ENCODE data around the gene RBM47. TPM values are rescaled to one million over a fixed set of nuclear protein-coding genes. Genes with fewer than 3 reads are reported as not detected.
"Not testable (repeated sequence)": the region's sequence is repeated elsewhere in the genome, so short reads cannot be mapped to it uniquely, and the experiment has no call there.

RBM47 gene
- polyA plus RNA-seq, 1 donor from 2014 or later, result 20.9 TPM

- no peak overlapping the region for H3K27ac Mint-ChIP-seq
- peaks cover 9% of the 10 kb centered on the region for H3K36me3 Mint-ChIP-seq
- H3K27me3 Mint-ChIP-seq, result no peaks in the 10 kb centered on the region
- no peak overlapping the region for H3K4me3 Mint-ChIP-seq
- H3K4me1 Mint-ChIP-seq, result peaks cover 3 to 7% (median 4%) of the 10 kb centered on the region in 3 donors
- no peaks in the 10 kb centered on the region for H3K9me3 Mint-ChIP-seq
Measured at GRCh38 chr4:40471923-40472322, 157.7 kb downstream of the RBM47 start.

- peaks cover 3% of the 10 kb centered on the region for H3K36me3 Mint-ChIP-seq
- no peak overlapping the region for H3K27ac Mint-ChIP-seq
- no peaks in the 10 kb centered on the region for H3K27me3 Mint-ChIP-seq
- no peaks in the 10 kb centered on the region for H3K9me3 Mint-ChIP-seq
- no peak overlapping the region for H3K4me3 Mint-ChIP-seq
- H3K4me1 Mint-ChIP-seq, result peaks cover 14 to 19% (median 15%) of the 10 kb centered on the region in 3 donors
Measured at GRCh38 chr4:40466789-40467188, 162.9 kb downstream of the RBM47 start.

DNA sequence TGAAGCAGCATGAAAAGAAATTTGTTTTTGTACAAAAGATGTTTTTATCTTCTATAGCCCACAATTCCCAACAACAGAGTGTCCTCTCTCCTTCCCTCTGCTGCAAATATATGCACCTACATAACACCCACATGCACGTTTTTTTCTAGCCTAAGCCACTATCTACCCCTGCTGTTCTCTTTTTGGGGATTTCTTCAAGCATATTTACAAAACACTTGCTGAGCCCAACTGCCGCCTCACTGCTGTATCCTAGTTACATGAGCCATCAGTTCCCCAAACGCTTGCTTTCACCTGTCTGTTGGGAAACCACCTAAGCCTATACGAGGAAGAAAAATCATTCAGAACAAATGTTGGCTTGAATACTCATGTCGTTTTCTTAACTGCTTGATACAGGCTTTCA is 167.3 kb downstream of the RBM47 start:
- Mint-ChIP-seq H3K27ac (peak overlapping the region; percentile 7 to 86 (median 35)), H3K9me3 (no peaks in the 10 kb centered on the region), H3K27me3 (no peaks in the 10 kb centered on the region), H3K4me3 (peak overlapping the region in 1 of 4 donors; percentile 11), H3K4me1 (peaks cover 12 to 17% (median 15%) of the 10 kb centered on the region in 3 donors), H3K36me3 (peaks cover 3% of the 10 kb centered on the region)

GRCh38 chr4:40461879-40462278 is 167.8 kb downstream of the RBM47 start:
- Mint-ChIP-seq H3K4me1 (peaks cover 12 to 17% (median 15%) of the 10 kb centered on the region in 3 donors), H3K9me3 (no peaks in the 10 kb centered on the region), H3K27me3 (no peaks in the 10 kb centered on the region), H3K27ac (peak overlapping the region in 2 of 3 donors; percentile 7 to 76), H3K4me3 (no peak overlapping the region), H3K36me3 (peaks cover 3% of the 10 kb centered on the region)

DNA sequence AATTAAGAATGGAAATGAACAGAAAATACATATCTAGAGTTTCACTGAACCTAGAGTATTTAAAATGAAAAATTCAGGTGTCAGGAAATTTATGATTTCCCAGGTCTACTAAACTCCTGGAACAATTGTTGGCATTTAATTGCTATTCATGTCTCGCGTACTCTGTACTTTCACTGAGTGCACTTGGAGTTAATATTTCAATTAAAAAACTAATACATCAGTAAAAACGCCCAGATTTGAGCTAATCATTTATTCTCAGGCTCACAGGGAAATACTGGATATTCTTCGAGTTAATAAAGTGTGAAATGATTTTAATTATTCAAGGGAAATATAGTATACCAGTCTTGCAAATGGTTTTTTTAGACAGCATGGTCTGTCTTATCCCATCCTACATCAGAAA is 168.6 kb downstream of the RBM47 start:
- H3K4me1 Mint-ChIP-seq, result peaks cover 12 to 17% (median 15%) of the 10 kb centered on the region in 3 donors
- H3K27me3 Mint-ChIP-seq, result no peaks in the 10 kb centered on the region
- H3K9me3 Mint-ChIP-seq, result no peaks in the 10 kb centered on the region
- peaks cover 3% of the 10 kb centered on the region for H3K36me3 Mint-ChIP-seq
- H3K4me3 Mint-ChIP-seq, result no peak overlapping the region
- H3K27ac Mint-ChIP-seq, result no peak overlapping the region

DNA sequence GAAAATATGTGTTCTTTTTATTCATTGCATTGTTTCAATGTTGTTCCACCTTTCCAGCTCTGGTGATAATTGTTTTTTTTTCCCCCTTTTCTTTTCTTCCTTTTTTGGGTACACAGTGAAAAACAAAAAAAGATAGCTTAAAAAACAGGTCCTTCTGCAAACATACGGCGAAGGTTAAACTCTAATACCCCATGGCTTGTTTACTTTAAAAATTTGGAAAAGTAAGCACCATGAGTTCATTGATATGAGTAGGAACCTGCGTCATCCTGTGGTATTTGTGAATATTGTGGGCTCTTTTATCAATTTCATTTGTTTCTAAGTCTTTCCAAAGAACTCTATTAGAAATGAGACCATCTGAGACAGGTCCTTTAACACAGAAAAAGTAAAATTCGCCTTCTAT is 171.0 kb downstream of the RBM47 start:
- H3K27me3 Mint-ChIP-seq, result no peaks in the 10 kb centered on the region
- H3K4me1 Mint-ChIP-seq, result peaks cover 10 to 19% (median 15%) of the 10 kb centered on the region in 3 donors
- no peaks in the 10 kb centered on the region for H3K9me3 Mint-ChIP-seq
- H3K27ac Mint-ChIP-seq, result no peak overlapping the region
- H3K36me3 Mint-ChIP-seq, result peaks cover 2% of the 10 kb centered on the region
- H3K4me3 Mint-ChIP-seq, result no peak overlapping the region

DNA sequence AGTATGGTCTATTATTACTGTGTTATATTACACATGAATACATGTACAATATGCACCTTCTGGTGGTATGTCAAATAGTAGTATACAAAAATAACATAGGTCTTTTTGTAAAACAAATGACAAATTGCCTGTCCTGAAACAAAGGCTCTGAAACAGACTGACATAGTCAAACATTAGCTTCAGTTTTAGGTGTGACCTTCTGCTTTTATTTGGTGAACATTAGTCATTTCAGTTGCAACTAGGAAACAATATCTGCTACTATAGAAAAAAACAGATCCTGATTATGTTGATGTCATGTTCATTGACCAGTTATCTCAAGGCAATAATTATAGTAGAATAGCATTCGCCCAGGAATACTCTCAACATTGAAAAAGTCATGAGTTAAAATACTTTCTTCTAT is 171.6 kb downstream of the RBM47 start:
- no peaks in the 10 kb centered on the region for H3K27me3 Mint-ChIP-seq
- H3K9me3 Mint-ChIP-seq, result no peaks in the 10 kb centered on the region
- H3K27ac Mint-ChIP-seq, result no peak overlapping the region
- H3K4me3 Mint-ChIP-seq, result no peak overlapping the region
- peaks cover 7 to 16% (median 12%) of the 10 kb centered on the region in 3 donors for H3K4me1 Mint-ChIP-seq
- H3K36me3 Mint-ChIP-seq, result peaks cover 2% of the 10 kb centered on the region

- Mint-ChIP-seq H3K9me3 (no peaks in the 10 kb centered on the region), H3K27me3 (no peaks in the 10 kb centered on the region), H3K27ac (no peak overlapping the region), H3K4me1 (peaks cover 6 to 15% (median 14%) of the 10 kb centered on the region in 3 donors), H3K36me3 (peaks cover 5% of the 10 kb centered on the region), H3K4me3 (no peak overlapping the region)
Measured at GRCh38 chr4:40455340-40455902, 174.2 kb downstream of the RBM47 start.

- Mint-ChIP-seq H3K4me3 (no peak overlapping the region), H3K36me3 (peaks cover 5% of the 10 kb centered on the region), H3K27ac (no peak overlapping the region), H3K9me3 (no peaks in the 10 kb centered on the region), H3K4me1 (peaks cover 6 to 15% (median 14%) of the 10 kb centered on the region in 3 donors), H3K27me3 (no peaks in the 10 kb centered on the region)
Measured at GRCh38 chr4:40454816-40455215, 174.8 kb downstream of the RBM47 start.

DNA sequence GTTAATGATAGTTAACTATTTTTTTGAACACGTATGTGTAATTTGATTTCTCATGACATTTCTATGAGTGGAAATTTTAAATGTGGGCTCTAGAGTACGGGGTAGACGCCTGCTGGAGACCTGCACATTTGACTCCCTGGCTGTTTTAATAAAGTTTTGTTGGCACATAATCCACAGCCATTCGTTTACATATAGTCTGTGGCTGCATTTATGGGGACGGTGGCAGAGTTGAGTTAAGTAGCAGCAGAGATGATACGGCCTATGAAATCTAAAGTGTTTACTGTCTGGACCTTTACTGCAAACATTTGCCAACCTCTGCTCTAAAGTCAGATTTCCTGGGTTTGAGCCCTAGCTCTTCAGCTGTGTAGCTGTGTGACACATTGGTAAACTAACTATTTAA is 175.8 kb downstream of the RBM47 start:
- peak overlapping the region in 2 of 3 donors; percentile 17 to 73 for H3K27ac Mint-ChIP-seq
- no peak overlapping the region for H3K4me3 Mint-ChIP-seq
- no peaks in the 10 kb centered on the region for H3K9me3 Mint-ChIP-seq
- peaks cover 6 to 15% (median 14%) of the 10 kb centered on the region in 3 donors for H3K4me1 Mint-ChIP-seq
- no peaks in the 10 kb centered on the region for H3K27me3 Mint-ChIP-seq
- peaks cover 3% of the 10 kb centered on the region for H3K36me3 Mint-ChIP-seq

- H3K27ac Mint-ChIP-seq, result no peak overlapping the region
- no peak overlapping the region for H3K4me3 Mint-ChIP-seq
- H3K36me3 Mint-ChIP-seq, result peaks cover 6% of the 10 kb centered on the region
- peaks cover 6 to 15% (median 12%) of the 10 kb centered on the region in 3 donors for H3K4me1 Mint-ChIP-seq
- no peaks in the 10 kb centered on the region for H3K9me3 Mint-ChIP-seq
- no peaks in the 10 kb centered on the region for H3K27me3 Mint-ChIP-seq
Measured at GRCh38 chr4:40448875-40449274, 180.8 kb downstream of the RBM47 start.

GRCh38 chr4:40446839-40447238 is 182.8 kb downstream of the RBM47 start:
- Mint-ChIP-seq H3K36me3 (peaks cover 8% of the 10 kb centered on the region), H3K27ac (no peak overlapping the region), H3K9me3 (no peaks in the 10 kb centered on the region), H3K4me1 (peaks cover 3 to 6% (median 5%) of the 10 kb centered on the region in 3 donors), H3K27me3 (no peaks in the 10 kb centered on the region), H3K4me3 (no peak overlapping the region)

DNA sequence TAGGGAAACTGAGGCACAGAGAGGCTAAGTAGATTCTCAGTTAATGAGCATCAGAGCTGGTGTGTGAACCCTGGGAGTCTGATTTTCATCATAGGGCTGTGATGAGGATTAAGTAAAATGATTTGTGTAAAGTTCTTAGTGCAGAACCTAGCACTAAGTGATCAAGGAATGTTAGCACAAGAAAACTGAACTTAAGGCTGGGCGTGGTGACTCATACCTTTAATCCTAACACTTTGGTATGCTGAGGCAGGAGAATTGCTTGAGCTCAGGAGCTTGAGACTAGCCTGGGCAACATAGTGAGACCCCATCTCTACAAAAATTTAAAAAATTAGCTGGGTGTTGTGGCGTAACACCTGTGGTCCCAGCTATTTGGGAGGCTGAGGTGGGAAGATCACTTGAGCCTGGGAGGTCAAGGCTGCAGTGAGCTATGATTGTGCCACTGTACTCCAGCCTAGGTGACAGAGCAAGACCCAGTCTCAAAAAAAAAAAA is 183.4 kb downstream of the RBM47 start:
- H3K36me3 Mint-ChIP-seq, H3K4me1 Mint-ChIP-seq, H3K9me3 Mint-ChIP-seq, H3K4me3 Mint-ChIP-seq, H3K27me3 Mint-ChIP-seq, H3K27ac Mint-ChIP-seq: not testable (repeated sequence)

- peaks cover 0 to 5% (median 4%) of the 10 kb centered on the region in 3 donors for H3K4me1 Mint-ChIP-seq
- H3K4me3 Mint-ChIP-seq, result no peak overlapping the region
- H3K36me3 Mint-ChIP-seq, result peaks cover 6% of the 10 kb centered on the region
Measured at GRCh38 chr4:40445671-40446070, 184.0 kb downstream of the RBM47 start.

DNA sequence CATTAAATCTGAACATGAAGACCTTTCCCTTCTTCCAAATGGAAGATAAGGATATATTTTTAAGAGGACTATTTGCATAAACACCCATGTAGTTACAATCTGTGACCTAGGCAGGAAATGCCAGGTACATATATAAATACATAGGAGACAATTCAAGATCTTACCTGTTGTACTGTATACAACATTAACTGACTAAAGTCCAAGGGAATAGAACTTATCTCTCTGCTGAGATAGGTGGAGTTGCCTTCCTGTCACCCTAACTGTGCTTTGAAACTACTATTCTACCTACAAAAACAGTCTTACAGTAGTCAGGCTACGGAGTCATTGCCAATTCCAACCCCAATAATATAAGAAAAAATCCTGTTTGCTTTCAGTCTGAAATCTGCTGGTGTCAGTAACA is 188.2 kb downstream of the RBM47 start:
- peak overlapping the region in 1 of 4 donors; percentile 30 for H3K4me3 Mint-ChIP-seq
- peak overlapping the region in 1 of 3 donors; percentile 82 for H3K27ac Mint-ChIP-seq
- H3K36me3 Mint-ChIP-seq, result peaks cover 7% of the 10 kb centered on the region
- H3K4me1 Mint-ChIP-seq, result peaks cover 0 to 5% (median 4%) of the 10 kb centered on the region in 3 donors
- H3K9me3 Mint-ChIP-seq, result no peaks in the 10 kb centered on the region
- H3K27me3 Mint-ChIP-seq, result no peaks in the 10 kb centered on the region

More at GRCh38 chr4:40445671-40446070, 184.0 kb downstream of the RBM47 start:
- Mint-ChIP-seq H3K27ac (no peak overlapping the region), H3K27me3 (no peaks in the 10 kb centered on the region), H3K9me3 (no peaks in the 10 kb centered on the region)

GRCh38 chr4:40439519-40439918 is 190.1 kb downstream of the RBM47 start:
- Mint-ChIP-seq H3K27me3 (no peaks in the 10 kb centered on the region), H3K4me1 (peaks cover 0 to 5% (median 4%) of the 10 kb centered on the region in 3 donors), H3K9me3 (no peaks in the 10 kb centered on the region), H3K4me3 (no peak overlapping the region), H3K27ac (no peak overlapping the region), H3K36me3 (peaks cover 5% of the 10 kb centered on the region)
